T-helper 1 cell treated with Interleukin-12 subunit alpha and Interleukin-12 subunit beta and Interleukin-4 antibody, amounts not matched to agents 30 ng/mL and 1 ng/mL, for 36 hours (primary cell): ENCODE data around the gene NDUFAB1. TPM values are rescaled to one million over a fixed set of nuclear protein-coding genes. Genes with fewer than 3 reads are reported as not detected.
"Not testable (repeated sequence)": the region's sequence is repeated elsewhere in the genome, so short reads cannot be mapped to it uniquely, and the experiment has no call there.

Experiments
- intact Hi-C: fragments of 100-400 bp; cut with micrococcal nuclease; formaldehyde crosslinking; loops from one replicate; pipeline ENCODE4 v1.15.1; 2024
- total RNA-seq: library from RNA; stranded (reverse); gene quantifications from 2 replicates; pipeline ENCODE4 v1.2.3, GENCODE V29; 2022

Gene NDUFAB1
- total RNA-seq, result 90.3 and 97.2 TPM in 2 replicates

DNA sequence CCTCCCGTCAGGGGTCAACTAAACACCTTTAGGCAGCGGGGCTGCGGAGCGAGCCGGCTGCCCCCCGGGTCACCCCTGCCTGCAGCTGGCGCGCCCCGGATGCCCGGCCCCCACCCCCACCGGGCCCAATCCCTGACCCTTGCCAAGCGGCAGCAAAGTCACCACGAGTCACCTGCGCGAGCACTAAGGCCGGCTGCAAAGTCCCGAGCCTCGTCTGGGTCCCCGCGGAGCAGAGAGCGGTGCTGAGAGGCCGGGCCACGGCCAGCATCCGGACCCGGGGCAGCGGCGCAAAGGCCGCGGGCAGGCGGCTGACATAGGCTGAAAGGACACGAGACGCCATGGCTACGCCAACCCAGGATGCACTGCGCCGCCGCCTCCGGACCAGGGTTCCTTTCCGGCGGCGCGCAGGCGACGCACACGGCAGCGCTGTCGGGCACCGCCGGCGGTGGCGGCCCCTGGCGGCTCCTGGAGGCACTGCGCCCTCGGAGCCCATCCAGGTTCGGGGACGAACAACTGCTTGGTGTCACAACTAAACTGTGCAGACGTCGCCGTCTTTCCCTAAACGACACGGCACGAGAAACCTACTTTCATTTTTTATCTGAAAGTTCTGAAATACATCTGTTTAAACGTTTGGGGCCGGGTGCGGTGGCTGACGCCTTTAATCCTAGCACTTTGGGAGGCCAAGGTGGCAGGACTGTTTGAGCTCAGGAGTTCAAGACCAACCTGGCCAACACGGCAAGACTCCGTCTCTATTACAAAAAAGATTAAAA lies at the start of gene NDUFAB1:
Gene NDUFAB1 (minus strand): TSS at position 366 of the 770 bp plus-strand sequence. CDS start 26 bp downstream, at position 340.
- intact Hi-C loops, result loop anchor here (1.0 to 10.0 kb wide), 12 partner anchors 39 to 1643 kb away; partner anchors contain the start of genes COG7, DCTN5, EARS2 and PALB2

DNA sequence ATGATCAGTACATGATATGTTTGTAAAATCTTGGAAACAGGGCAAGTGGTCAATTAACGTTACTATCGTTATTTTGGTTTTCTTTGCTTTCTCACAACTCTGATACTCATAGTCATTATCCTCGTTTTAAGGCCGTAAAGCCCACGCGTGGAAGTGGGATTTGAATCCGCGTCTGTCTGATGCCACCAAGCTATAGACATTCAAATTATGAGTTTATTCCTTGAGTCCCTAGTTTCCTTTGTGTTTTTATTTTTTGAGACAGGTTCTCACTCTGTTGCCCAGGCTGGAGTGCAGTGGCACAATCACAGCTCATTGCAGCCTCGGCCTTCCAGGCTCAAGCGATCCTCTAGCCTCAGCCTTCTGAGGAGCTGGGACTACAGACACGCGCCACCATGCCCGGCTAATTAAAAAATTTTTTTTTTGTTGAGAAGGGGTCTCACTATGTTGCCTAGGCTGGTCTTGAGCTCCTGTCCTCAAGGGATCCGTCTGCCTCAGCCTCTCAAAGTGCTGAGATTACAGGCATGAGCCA lies 46.2 kb upstream of the NDUFAB1 start:
- intact Hi-C loops, result loop anchor here (5.0 kb wide), 1 partner anchor 1090 kb away; no protein-coding TSS in a partner anchor

DNA sequence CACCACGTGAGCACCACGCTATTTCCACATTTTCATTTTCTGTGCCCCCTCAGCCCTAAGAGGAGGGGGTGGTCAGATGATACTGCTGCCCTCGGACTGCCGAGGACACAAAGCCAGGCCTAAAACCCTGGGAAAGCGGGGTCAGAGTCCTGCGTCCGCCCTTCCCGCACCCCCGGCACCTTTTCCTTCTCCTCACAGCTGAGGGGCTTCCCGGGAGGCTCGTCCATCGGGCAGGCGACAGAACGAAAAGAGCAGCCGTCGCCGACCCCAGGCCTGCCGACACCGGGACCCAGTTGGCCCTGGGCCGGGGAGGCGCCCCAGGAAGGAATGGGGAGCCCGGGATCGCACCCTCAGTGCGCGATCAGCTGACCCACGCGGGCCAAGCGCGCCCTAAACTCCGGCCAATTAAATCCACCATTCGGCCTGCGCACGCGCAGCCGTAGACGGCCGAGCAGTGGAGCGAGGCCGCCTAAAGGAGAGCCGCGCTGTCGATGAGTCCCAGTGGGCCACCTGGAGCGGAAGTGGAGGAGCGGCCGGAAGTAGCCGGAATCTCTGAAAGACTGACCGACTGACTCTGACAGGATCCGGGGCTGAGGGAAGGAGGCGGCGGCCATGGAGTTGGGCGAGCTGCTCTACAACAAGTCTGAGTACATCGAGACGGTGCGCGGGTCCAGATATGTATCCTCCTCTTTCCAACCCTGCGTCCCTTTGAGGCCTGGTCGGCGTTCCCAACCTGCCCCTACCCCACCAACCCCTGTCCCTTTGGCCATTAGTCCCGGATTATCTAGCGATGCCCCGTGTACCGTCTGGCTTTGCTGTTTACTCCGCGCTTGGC lies 45.0 kb upstream of the NDUFAB1 start, which contains the start of the genes DCTN5 and PALB2:
Gene DCTN5 (plus strand): TSS at position 536 of the 835 bp plus-strand sequence. CDS start 77 bp downstream, at position 613.
Gene PALB2 (minus strand): TSS at position 380 of the 835 bp plus-strand sequence. CDS start 153 bp downstream, at position 227.
- intact Hi-C loops, result loop anchor here (1.0 to 5.0 kb wide), 7 partner anchors 37 to 1091 kb away; partner anchors contain the start of genes COG7, EARS2, GGA2 and NDUFAB1

DNA sequence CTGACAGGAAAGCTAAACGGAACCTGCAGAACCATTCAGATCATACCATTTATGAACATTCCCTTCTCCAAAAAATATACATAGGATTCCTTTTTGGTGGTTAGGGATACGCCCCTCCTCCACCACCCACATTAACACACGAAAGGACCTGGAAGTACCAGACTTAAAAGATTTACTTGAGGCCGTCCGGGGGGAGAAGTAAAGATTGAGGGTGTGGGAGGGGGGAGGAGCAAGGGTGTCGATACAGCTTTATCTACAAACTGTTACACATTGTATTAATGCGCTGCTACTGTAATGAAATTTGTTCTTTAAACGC lies 44.5 kb upstream of the NDUFAB1 start:
- intact Hi-C loops, result loop anchor here (2.0 to 5.0 kb wide), 2 partner anchors 188 to 1092 kb away; partner anchors contain the start of gene COG7

DNA sequence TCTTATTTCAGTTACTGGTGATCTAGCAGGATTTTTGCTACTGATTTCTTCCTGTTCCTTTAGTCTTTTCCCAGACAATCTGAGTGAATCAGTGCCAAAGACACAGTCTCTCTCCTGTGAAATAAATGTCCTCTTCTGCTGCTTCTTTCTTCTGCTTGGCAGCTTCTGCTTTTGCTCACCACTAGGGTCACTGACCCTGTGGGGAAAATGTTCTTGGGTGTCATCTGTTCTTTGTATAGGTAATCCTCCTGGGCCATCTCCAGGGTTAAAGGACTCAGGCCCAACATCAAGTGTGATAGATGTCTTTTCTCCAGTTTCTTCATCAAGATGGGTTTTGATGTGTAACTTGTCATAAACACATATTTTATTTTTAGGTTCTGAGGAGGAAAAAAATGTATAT lies 39.8 kb upstream of the NDUFAB1 start:
- intact Hi-C loops, result no loop called here

DNA sequence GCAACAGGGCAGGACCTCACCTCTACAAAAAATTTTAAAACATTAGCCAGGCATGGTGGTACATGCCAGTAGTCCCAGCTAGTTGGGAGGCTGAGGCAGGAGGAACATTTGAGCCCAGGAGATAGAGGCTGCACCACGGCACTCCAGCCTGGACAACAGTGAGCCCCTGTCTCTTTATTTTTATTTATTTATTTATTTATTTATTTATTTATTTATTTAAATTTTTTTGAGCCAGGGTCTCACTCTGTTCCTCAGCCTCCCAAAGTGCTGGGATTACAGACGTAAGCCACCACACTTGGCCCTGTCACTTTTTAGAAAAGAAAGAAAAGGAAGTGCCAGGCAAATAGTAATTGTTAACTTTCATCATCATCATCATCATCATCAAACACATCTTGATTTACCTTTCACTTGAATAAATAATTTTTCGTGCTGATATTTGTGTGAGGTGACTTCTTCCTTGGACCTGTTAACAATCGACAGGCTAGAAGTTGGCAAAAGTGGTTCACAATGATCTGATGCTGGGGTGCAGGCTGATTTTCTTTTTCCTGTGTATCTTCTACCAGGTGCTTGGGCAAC lies 38.4 kb upstream of the NDUFAB1 start:
- intact Hi-C loops, result no loop called here

DNA sequence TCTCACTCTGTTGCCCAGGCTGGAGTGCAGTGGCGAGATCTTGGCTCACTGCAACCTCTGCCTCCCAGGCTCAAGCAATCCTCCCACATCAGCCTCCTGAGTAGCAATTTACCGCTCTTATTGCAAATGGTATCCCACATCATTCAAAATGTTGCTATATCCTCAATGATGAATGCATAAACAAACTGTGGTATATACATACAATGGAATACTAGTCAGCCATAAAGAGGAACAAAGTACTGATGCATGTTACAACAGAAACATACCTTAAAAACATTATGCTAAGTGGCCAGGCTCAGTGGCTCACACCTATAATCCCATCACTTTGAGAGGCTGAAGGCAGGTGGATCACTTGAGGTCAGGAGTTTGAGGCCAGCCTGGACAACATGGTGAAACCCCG lies 35.8 kb upstream of the NDUFAB1 start:
- intact Hi-C loops, result not testable (repeated sequence)

DNA sequence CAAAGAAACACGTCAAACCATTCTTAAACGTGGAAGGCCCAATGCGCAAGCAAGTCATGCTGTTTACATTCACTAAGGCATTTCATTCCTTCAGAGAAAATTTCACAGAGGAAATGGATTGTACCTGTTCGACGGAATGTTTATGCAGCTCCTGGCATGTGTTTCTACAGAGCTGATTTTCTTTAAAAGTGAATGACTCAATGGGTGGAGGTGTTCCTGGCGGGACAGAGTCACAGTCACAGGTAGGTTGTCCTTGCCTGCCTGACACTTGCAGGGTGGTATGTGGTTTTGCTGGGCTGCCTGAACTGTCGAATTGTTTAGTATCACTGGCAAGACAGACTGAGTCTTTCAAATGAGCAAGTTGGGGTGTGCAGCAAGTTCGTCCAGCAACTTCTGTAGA lies 33.4 kb upstream of the NDUFAB1 start:
- intact Hi-C loops, result no loop called here

DNA sequence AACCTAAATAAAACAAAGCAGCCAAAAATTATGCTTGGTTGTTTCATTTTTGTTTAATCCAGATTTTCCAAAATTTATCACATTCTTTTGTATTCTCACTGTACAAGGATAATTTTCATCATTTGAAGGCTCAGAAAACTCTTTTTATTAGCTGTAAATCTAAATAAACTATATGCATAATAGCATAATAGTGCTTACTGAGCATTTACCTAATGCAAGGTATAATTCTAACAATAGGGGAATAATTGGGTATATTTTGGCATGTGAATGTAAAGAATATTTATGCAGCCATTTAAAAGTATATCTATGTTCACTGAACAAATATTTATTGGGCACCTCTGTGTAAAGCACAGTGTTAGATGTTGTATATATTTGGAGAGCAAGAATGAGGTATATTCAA lies 28.0 kb upstream of the NDUFAB1 start:
- intact Hi-C loops, result no loop called here

DNA sequence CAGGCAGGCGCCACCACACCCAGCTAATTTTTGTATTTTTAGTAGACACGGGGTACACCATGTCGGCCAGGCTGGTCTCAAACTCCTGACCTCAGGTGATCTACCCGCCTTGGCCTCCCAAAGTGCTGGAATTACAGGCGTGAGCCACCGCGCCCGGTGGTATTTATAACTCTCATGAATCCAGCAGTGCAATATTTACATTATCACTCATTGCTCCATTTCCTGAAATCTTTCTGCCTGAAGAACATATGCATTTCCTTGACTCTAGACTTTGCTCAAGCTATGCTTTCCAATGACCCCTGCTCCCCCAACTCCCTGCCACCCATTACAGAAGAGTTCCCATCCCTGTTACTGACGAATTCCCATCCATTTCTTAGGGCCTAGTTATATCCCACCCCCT lies 19.7 kb upstream of the NDUFAB1 start:
- intact Hi-C loops, result no loop called here

DNA sequence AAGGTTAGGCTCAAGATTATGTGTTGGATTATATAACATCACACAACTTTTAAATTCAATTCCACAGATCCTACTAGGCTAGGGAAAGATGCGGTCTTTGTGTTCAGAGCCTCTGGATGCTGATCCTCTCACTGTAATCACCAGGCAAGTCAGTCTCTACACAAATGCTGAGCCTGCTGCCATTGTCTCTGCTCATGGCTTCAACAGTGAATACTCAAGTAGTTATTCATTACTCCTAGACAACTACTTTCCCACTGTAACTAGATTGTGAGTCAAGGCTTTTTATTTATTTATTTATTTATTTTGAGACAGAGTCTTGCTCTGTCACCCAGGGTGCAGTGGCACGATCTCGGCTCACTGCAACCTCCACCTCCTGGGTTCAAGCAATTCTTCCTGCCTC lies 15.8 kb upstream of the NDUFAB1 start:
- intact Hi-C loops, result no loop called here

DNA sequence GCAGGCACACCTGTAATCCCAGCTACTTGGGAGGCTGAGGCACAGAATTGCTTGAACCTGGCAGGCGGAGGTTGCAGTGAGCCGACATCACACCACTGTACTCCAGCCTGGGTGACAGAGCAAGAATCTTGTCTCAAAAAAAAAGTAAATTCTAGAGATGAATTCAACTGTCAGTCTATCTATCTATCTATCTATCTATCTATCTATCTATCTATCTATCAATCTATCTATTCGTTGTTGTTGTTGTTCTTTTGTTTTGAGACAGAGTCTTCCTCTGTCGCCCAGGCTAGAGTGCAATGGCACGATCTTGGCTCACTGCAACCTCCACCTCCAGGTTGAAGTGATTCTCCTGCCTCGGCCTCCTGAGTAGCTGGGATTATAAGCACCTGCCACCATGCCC lies 14.8 kb upstream of the NDUFAB1 start:
- intact Hi-C loops, result not testable (repeated sequence)

DNA sequence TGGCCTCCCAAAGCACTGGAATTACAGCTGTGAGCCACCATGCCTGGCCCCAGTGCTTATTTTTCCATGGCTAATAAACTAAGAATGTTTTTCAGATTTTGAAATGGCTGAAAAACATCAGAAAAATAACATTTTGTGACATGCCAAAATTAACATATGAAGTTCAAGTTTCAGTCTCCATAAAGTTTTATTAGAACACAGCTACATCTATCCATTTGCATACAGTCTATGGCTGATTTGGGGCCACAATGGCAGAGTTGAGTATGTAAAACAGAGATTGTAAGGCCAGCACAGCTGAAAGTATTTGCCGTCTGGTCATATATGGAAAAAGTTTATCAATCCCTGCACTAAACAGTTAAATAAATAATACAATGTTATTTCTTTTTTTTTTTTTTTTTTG lies 13.8 kb upstream of the NDUFAB1 start:
- intact Hi-C loops, result no loop called here

DNA sequence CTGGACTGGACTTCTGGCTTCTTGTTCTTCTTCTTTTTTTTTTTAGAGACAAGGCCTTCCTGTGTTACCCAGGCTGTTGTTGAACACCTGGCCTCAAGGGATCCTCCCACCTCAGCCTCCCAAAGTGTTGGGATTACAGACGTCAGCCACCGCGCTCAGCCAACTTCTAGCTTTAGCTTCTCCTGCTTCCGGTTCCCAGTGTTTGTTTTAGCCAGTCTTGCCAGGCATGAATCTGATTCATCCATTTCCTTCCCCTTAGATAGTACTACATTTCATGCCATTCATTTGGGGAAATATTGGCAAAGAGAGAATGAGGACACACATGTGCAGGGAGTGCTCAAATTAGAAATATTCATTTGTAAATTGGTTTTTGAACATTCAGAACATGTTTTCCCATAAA lies 12.1 kb upstream of the NDUFAB1 start:
- intact Hi-C loops, result no loop called here

DNA sequence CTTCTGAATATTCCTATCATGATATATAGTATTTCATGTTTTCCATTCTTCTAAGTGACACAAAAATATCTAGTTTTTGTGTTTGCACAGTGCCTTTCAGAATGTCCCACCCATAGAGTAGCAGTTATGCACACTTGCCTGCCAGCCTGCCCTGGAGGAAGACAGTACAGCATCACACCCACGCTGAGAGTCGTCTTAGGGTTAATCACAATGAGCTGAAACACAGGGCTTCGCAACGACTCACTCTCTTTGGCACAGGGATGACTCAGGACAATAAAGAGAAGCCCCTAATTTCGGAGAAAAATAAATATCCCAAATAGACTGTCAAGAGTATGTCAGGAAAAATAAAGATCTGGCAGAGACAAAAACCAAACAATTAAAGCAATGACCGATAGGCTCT lies 11.6 kb upstream of the NDUFAB1 start:
- intact Hi-C loops, result no loop called here

DNA sequence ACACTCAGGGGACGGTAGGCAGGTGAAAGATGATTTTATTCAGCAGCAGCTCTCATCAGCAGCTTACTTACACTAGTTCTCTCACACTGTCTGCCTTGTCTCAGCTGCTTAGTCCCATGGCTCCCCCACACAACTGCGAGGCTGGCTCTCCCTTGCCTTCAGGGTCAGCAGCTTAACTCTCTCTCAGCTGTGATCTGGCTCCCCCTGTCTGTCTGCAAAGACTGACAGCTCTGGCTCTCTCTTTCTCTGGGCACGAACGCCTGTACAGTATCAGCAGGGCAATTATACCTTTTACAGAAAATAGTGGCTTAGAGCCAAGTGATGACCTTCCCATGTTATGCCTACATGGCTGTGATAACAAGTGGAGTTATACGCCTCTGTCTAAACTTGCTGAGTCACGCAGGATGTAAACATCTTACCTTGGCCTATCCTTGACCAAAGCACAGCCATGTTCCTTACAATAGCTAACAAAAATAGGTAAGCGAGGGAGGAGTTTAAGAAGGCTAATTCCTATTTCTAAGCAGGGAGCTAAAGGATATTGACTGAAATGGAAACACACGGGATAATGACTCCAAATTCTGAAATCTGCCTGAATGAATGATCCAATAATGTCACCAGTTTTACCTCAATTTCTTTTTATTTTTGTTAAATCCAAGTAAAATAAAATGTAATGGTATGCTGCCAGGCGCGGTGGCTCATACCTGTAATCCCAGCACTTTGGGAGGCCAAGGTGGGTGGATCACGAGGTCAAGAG lies 1.1 kb upstream of the NDUFAB1 start:
- intact Hi-C loops, result loop anchor here (5.0 to 10.0 kb wide), 6 partner anchors 160 to 1435 kb away; partner anchors contain the start of gene RBBP6

DNA sequence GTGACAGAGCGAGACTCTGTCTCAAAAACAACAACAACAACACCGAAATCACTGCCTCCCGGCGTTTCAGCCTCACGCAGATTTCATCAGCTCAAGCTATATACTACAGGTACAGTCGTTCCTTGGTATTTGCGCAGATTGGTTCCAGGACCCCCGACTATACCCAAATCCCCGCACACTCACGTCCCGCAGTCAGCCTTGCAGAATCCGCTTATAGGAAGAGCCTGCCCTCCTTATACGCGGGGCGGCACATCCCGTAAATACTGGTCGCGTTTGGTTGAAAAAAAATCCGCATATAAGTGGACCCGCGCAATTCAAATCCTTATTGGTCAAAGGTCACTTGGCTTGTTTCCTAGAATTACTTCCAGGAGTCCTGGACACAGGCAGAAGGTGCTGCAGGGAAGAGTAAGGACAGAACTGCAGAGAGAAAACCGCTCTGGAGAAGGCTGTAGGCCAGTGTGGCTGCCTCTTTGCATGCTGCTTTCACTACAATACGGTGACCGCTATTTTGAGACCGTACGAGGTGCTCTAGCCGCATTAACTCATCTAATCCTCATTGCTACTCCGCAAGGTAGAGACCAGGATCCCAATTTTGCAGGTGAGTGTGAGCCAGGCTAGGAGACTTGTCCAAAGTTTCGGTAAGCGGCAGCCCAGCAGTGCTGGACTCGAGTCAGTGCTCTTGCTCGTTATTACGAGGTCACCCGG lies 718 bp downstream of the NDUFAB1 start:
- intact Hi-C loops, result loop anchor here (5.0 to 10.0 kb wide), 6 partner anchors 158 to 1437 kb away; partner anchors contain the start of gene RBBP6

DNA sequence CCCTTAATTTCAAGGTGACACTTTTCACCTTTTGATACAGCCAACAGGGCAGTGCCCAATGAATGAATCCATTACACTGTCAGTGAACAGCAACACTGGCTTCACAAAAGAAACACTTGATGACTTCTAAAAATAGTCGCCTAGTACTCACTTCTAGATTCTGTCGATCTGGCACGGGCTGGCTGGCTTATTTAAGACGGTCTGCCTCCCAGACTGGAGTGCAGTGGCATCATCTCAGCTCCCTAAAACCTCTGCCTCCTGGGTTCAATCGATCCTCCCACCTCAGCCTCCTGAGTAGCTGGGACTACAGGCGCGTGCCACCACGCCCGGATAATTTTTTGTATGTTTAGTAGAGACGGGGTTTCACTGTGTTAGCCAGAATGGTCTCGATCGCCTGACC lies 1.9 kb downstream of the NDUFAB1 start:
- intact Hi-C loops, result loop anchor here (10.0 kb wide), 1 partner anchor 211 kb away; no protein-coding TSS in a partner anchor

DNA sequence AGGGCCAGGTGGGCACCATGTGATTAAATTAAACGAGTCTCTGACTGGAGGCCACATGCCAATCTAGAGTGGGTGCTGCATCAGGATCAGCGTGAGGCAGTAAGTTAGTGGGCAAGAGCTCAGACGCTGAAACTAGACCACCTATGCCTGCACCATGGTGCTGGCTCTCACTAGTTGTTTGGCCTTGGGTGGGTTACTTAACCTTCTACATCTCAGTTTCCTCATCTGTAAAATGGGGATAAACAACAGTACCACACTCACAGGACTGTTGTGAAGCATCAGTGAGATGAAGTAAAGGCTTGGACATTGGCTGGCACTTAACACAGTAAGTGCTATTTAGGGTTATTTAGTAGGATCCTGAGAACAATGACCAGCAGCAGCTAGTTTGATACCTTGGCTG lies 5.9 kb downstream of the NDUFAB1 start:
- intact Hi-C loops, result loop anchor here (10.0 kb wide), 1 partner anchor 215 kb away; no protein-coding TSS in a partner anchor

DNA sequence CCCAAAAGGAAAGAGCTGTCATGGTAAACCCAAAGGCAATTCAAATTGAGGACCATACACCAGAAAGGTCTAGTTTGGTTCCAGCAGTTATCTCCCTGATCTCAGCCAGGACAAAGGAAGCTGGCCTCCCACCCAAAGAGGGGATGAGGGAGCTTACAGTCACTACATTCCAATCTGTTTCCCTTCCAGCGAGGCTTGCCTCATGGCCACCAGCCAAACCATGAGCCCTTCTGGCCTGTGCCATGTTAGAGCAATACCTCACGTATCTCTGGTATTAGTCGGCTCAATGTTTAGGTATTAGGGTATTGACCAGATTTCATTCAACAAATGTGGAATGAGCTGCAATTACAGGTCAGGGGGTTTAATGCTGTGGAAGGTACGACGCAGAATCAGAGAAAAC lies 8.4 kb downstream of the NDUFAB1 start:
- intact Hi-C loops, result no loop called here
